NOMO-1 treated with dmso at 0.1 percent for 144 hours (cell line): ENCODE measurements around the gene ODF2L.

ENCODE experiments used
- DNase-seq: peaks from one replicate; lab custom pipeline; 2025; ENCODE audit not compliant: unreplicated experiment; lab: John Stamatoyannopoulos, UW

Gene ODF2L

DNA sequence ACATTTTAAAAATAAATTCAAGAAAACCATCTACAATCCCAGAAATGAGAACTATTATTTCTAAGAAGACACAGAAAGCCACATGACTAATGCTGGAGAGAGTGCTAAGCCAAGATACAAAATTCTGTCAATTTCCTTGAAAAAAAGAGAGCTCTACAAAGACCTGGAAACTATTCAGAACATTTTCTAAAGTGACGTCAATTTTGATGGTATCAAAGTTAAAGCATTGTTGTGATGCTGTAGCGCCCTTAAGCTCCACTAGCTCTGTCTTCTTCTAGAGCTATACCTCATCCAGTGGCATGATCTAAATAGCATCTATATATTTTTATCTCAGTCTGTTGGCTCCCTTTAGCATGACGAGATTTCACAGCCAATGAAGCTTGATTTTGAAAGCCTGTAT is 73.9 kb downstream of the ODF2L start:
- DNase-seq: no peak

GRCh38 chr1:86318436-86318835 is 77.7 kb downstream of the ODF2L start:
- DNase-seq: no peak

DNA sequence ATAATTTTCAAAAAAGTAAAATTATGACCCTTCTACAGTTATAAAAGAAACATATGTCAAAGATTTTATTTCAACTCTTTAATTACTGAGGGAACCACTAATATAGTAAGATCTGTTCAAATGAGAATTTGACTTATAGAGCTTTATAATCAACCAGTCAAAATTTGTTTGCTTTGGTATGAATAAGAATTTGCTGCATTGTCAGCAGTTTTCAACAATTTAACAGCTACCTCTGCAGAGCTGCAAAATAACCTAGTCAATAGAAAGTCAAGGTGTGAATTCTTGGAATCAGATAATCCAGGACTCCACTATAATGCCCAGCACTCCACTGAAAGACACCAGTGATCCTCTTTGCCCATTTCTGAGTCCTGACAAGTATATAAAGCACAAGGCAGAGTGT is 78.2 kb downstream of the ODF2L start:
- DNase-seq: no peak

- no peak for DNase-seq
These were observed 90.4 kb downstream of the ODF2L start for GRCh38 chr1:86305731-86306130.

GRCh38 chr1:86303041-86303690 is 93.0 kb downstream of the ODF2L start:
- DNase-seq: no peak
